Erythroblast (primary cell): ENCODE data around the gene GARNL3.

ENCODE experiments used
- GATA1 ChIP-seq: IDR thresholded peaks from 2 replicates; pipeline ENCODE4 v1.6.1; 2011; ENCODE audit warnings: low read depth, mild to moderate bottlenecking, control low read depth, low read length, moderate library complexity
- POLR2A ChIP-seq: IDR thresholded peaks from 2 replicates; pipeline ENCODE4 v1.6.1; 2011; ENCODE audit warnings: mild to moderate bottlenecking, low read length

GRCh38 chr9:127417131-127418036 is 152.8 kb downstream of the GARNL3 start:
- no peak for TF ChIP-seq POLR2A
- no peak for TF ChIP-seq GATA1
